HEK293 (cell line): ENCODE results near the gene NEAT1.

Experiments used
- IKZF3 ChIP-seq: fragments of 450-650 bp; IDR thresholded peaks from 2 replicates; pipeline ENCODE4 v1.5.0; 2018; ENCODE audit warnings: missing biosample characterization, mild to moderate bottlenecking, missing genetic modification characterization, moderate library complexity
- MZF1 ChIP-seq: fragments of 450-650 bp; formaldehyde crosslinking; IDR thresholded peaks from 2 replicates; pipeline ENCODE4 v1.5.1; 2017; ENCODE audit warnings: missing biosample characterization, missing genetic modification characterization, borderline replicate concordance
- OVOL3 ChIP-seq: fragments of 450-650 bp; formaldehyde crosslinking; IDR thresholded peaks from 2 replicates; pipeline ENCODE4 v1.5.1; 2016; ENCODE audit warnings: missing biosample characterization, missing genetic modification characterization
- SCRT1 ChIP-seq: fragments of 450-650 bp; formaldehyde crosslinking; IDR thresholded peaks from 2 replicates; pipeline ENCODE4 v1.5.1; 2016; ENCODE audit warnings: missing biosample characterization, missing genetic modification characterization, borderline replicate concordance
- ZBTB20 ChIP-seq: fragments of 450-650 bp; formaldehyde crosslinking; IDR thresholded peaks from 2 replicates; pipeline ENCODE4 v1.5.1; 2016; ENCODE audit warnings: missing biosample characterization, missing genetic modification characterization
- ZFP37 ChIP-seq: fragments of 450-650 bp; formaldehyde crosslinking; IDR thresholded peaks from 2 replicates; pipeline ENCODE4 v1.5.1; 2016; ENCODE audit warnings: missing biosample characterization, missing genetic modification characterization
- ZNF146 ChIP-seq: fragments of 450-650 bp; formaldehyde crosslinking; IDR thresholded peaks from 2 replicates; pipeline ENCODE4 v1.5.1; 2016; ENCODE audit warnings: missing biosample characterization, missing genetic modification characterization
- ZNF223 ChIP-seq: fragments of 450-650 bp; formaldehyde crosslinking; IDR thresholded peaks from 2 replicates; pipeline ENCODE4 v1.5.1; 2016; ENCODE audit warnings: missing biosample characterization, missing genetic modification characterization
- ZNF324 ChIP-seq: fragments of 450-650 bp; formaldehyde crosslinking; IDR thresholded peaks from 2 replicates; pipeline ENCODE4 v1.5.1; 2016; ENCODE audit warnings: missing biosample characterization, missing genetic modification characterization
- ZNF341 ChIP-seq: fragments of 450-650 bp; formaldehyde crosslinking; IDR thresholded peaks from 2 replicates; pipeline ENCODE4; 2016; ENCODE audit warnings: low read depth, missing biosample characterization, missing genetic modification characterization
- ZNF354C ChIP-seq: fragments of 450-650 bp; formaldehyde crosslinking; IDR thresholded peaks from 2 replicates; pipeline ENCODE4 v1.5.1; 2016; ENCODE audit warnings: missing biosample characterization, missing genetic modification characterization, low read depth, borderline replicate concordance
- ZNF423 ChIP-seq: fragments of 450-650 bp; formaldehyde crosslinking; IDR thresholded peaks from 2 replicates; pipeline ENCODE4 v1.5.1; 2016; ENCODE audit warnings: missing biosample characterization, missing genetic modification characterization
- ZNF514 ChIP-seq: fragments of 450-650 bp; formaldehyde crosslinking; IDR thresholded peaks from 2 replicates; pipeline ENCODE4 v1.5.1; 2016; ENCODE audit warnings: missing biosample characterization, missing genetic modification characterization
- ZNF544 ChIP-seq: fragments of 450-650 bp; formaldehyde crosslinking; IDR thresholded peaks from 2 replicates; pipeline ENCODE4 v1.5.0; 2017; ENCODE audit warnings: missing biosample characterization, missing genetic modification characterization
- ZNF549 ChIP-seq: fragments of 450-650 bp; IDR thresholded peaks from 2 replicates; pipeline ENCODE4 v1.5.1; 2018; ENCODE audit warnings: missing biosample characterization, missing genetic modification characterization, mild to moderate bottlenecking, inconsistent platforms, moderate library complexity
- ZNF561 ChIP-seq: fragments of 450-650 bp; IDR thresholded peaks from 2 replicates; pipeline ENCODE4 v1.5.1; 2018; ENCODE audit warnings: missing biosample characterization, missing genetic modification characterization, borderline replicate concordance
- ZNF596 ChIP-seq: fragments of 450-650 bp; IDR thresholded peaks from 2 replicates; pipeline ENCODE4 v1.5.0; 2018; ENCODE audit warnings: missing biosample characterization, mild to moderate bottlenecking, missing genetic modification characterization, moderate library complexity
- ZNF658 ChIP-seq: fragments of 450-650 bp; formaldehyde crosslinking; IDR thresholded peaks from 2 replicates; pipeline ENCODE4; 2016; ENCODE audit warnings: missing biosample characterization, missing genetic modification characterization
- ZNF660 ChIP-seq: fragments of 450-650 bp; IDR thresholded peaks from 2 replicates; pipeline ENCODE4 v1.5.1; 2018; ENCODE audit warnings: missing biosample characterization, mild to moderate bottlenecking, missing genetic modification characterization
- ZNF677 ChIP-seq: fragments of 450-650 bp; IDR thresholded peaks from 2 replicates; pipeline ENCODE4 v1.5.0; 2018; ENCODE audit warnings: missing biosample characterization, mild to moderate bottlenecking, missing genetic modification characterization, moderate library complexity
- ZNF768 ChIP-seq: fragments of 450-650 bp; formaldehyde crosslinking; IDR thresholded peaks from 2 replicates; pipeline ENCODE4 v1.5.1; 2018; ENCODE audit warnings: missing biosample characterization, mild to moderate bottlenecking, missing genetic modification characterization
- ZNF785 ChIP-seq: fragments of 450-650 bp; formaldehyde crosslinking; IDR thresholded peaks from 2 replicates; pipeline ENCODE4 v1.5.1; 2016; ENCODE audit warnings: missing biosample characterization, missing genetic modification characterization
- ZNF792 ChIP-seq: fragments of 450-650 bp; formaldehyde crosslinking; IDR thresholded peaks from 2 replicates; pipeline ENCODE4 v1.5.1; 2016; ENCODE audit warnings: missing biosample characterization, missing genetic modification characterization
- ZNF843 ChIP-seq: fragments of 450-650 bp; formaldehyde crosslinking; IDR thresholded peaks from 2 replicates; pipeline ENCODE4 v1.5.1; 2016; ENCODE audit warnings: missing biosample characterization, missing genetic modification characterization
- TF ChIP-seq, protein P1 (sequence below): fragments of 450-650 bp; formaldehyde crosslinking; IDR thresholded peaks from 2 replicates; pipeline ENCODE4 v1.5.1; 2017; ENCODE audit warnings: missing biosample characterization, missing genetic modification characterization
- TF ChIP-seq, protein P2 (sequence below): fragments of 450-650 bp; formaldehyde crosslinking; IDR thresholded peaks from 2 replicates; pipeline ENCODE4 v1.5.1; 2016; ENCODE audit warnings: missing biosample characterization, missing genetic modification characterization, low read depth
- TF ChIP-seq, protein P3 (sequence below): fragments of 450-650 bp; formaldehyde crosslinking; IDR thresholded peaks from 2 replicates; pipeline ENCODE4 v1.5.1; 2016; ENCODE audit warnings: missing biosample characterization, missing genetic modification characterization
- TF ChIP-seq, protein P4 (sequence below): fragments of 450-650 bp; formaldehyde crosslinking; IDR thresholded peaks from 2 replicates; pipeline ENCODE4 v1.5.1; 2016; ENCODE audit warnings: missing biosample characterization, missing genetic modification characterization, borderline replicate concordance
- TF ChIP-seq, protein P5 (sequence below): fragments of 450-650 bp; formaldehyde crosslinking; conservative IDR thresholded peaks from 2 replicates; pipeline ENCODE4 v1.5.1; 2016; ENCODE audit warnings: low read depth, missing biosample characterization, missing genetic modification characterization

The NEAT1 gene

DNA sequence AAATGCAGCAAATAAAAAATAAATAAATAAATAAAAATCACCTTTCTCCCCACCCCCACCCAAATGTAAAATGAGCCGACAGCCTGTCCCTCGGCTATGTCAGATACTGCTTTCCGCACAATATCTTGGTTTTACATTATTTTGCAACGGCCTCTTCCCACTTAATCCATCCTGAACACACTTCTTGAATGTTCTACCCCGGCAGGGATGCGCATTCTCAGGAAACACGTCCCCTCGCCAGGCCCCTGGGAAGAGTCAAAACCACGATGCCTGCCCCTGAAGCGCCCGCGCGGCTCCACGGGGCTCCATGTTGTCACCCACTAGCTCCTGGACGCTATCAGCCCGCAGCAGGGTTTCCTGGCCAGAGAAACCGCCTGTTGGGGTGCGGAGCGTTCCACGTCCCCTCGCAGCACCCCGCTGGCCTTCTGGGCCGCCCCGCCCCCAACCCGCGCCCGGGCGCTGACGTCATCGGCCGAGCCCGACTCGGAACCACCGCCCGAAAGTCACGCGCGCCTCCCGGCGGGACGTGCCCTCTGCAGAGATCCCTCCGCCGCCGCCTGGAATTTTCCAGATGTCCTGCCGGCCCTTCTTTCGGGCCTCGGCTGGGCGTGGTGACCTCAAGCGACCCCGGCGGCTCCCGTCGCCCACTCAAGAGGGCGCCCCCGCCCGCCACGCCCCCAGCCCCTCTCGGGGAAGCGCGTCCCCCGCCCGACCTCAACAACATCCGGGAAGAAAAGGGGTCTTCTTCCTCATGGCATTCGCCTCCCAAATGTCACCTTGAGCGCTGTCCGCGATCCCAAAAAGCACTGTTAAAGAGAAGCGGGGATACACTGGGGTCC is 585 bp upstream of the NEAT1 start (continued):
- TF ChIP-seq, protein P1, sequence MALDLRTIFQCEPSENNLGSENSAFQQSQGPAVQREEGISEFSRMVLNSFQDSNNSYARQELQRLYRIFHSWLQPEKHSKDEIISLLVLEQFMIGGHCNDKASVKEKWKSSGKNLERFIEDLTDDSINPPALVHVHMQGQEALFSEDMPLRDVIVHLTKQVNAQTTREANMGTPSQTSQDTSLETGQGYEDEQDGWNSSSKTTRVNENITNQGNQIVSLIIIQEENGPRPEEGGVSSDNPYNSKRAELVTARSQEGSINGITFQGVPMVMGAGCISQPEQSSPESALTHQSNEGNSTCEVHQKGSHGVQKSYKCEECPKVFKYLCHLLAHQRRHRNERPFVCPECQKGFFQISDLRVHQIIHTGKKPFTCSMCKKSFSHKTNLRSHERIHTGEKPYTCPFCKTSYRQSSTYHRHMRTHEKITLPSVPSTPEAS = 0 out of 2 replicates have a peak, but pooled peaks have one; percentile 10
- TF ChIP-seq ZNF544 (tag by site-specific recombination) = no peak
- peak; percentile 81 for TF ChIP-seq ZNF341 (tag by site-specific recombination)
- no peak for TF ChIP-seq ZNF561 (tag by site-specific recombination)
- TF ChIP-seq ZNF768 (tag by site-specific recombination) = no peak
- TF ChIP-seq ZNF843 (tag by site-specific recombination) = 0 out of 2 replicates have a peak, but pooled peaks have one; percentile 58
- TF ChIP-seq, protein P2, sequence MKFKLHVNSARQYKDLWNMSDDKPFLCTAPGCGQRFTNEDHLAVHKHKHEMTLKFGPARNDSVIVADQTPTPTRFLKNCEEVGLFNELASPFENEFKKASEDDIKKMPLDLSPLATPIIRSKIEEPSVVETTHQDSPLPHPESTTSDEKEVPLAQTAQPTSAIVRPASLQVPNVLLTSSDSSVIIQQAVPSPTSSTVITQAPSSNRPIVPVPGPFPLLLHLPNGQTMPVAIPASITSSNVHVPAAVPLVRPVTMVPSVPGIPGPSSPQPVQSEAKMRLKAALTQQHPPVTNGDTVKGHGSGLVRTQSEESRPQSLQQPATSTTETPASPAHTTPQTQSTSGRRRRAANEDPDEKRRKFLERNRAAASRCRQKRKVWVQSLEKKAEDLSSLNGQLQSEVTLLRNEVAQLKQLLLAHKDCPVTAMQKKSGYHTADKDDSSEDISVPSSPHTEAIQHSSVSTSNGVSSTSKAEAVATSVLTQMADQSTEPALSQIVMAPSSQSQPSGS (tag by site-specific recombination) = peak; percentile 99
- TF ChIP-seq ZNF658 (tag by site-specific recombination) = no peak
- TF ChIP-seq ZNF596 (tag by site-specific recombination) = peak; percentile 36; the same call in 1 of the 2 replicates
- no peak for TF ChIP-seq ZNF514 (tag by site-specific recombination)
- TF ChIP-seq MZF1 (tag by site-specific recombination) = 0 out of 2 replicates have a peak, but pooled peaks have one; percentile 18
- TF ChIP-seq, protein P3, sequence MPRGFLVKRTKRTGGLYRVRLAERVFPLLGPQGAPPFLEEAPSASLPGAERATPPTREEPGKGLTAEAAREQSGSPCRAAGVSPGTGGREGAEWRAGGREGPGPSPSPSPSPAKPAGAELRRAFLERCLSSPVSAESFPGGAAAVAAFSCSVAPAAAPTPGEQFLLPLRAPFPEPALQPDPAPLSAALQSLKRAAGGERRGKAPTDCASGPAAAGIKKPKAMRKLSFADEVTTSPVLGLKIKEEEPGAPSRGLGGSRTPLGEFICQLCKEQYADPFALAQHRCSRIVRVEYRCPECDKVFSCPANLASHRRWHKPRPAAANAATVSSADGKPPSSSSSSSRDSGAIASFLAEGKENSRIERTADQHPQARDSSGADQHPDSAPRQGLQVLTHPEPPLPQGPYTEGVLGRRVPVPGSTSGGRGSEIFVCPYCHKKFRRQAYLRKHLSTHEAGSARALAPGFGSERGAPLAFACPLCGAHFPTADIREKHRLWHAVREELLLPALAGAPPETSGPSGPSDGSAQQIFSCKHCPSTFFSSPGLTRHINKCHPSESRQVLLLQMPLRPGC (tag by site-specific recombination) = peak; percentile 59; the same call in 1 of the 2 replicates
- TF ChIP-seq ZNF423 (tag by site-specific recombination) = peak; percentile 99
- TF ChIP-seq ZNF146 (tag by site-specific recombination) = peak; percentile 11; the same call in 1 of the 2 replicates
- TF ChIP-seq, protein P4, sequence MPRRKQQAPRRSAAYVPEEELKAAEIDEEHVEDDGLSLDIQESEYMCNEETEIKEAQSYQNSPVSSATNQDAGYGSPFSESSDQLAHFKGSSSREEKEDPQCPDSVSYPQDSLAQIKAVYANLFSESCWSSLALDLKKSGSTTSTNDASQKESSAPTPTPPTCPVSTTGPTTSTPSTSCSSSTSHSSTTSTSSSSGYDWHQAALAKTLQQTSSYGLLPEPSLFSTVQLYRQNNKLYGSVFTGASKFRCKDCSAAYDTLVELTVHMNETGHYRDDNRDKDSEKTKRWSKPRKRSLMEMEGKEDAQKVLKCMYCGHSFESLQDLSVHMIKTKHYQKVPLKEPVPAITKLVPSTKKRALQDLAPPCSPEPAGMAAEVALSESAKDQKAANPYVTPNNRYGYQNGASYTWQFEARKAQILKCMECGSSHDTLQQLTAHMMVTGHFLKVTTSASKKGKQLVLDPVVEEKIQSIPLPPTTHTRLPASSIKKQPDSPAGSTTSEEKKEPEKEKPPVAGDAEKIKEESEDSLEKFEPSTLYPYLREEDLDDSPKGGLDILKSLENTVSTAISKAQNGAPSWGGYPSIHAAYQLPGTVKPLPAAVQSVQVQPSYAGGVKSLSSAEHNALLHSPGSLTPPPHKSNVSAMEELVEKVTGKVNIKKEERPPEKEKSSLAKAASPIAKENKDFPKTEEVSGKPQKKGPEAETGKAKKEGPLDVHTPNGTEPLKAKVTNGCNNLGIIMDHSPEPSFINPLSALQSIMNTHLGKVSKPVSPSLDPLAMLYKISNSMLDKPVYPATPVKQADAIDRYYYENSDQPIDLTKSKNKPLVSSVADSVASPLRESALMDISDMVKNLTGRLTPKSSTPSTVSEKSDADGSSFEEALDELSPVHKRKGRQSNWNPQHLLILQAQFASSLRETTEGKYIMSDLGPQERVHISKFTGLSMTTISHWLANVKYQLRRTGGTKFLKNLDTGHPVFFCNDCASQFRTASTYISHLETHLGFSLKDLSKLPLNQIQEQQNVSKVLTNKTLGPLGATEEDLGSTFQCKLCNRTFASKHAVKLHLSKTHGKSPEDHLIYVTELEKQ (tag by site-specific recombination) = peak; percentile 54; the same call in 1 of the 2 replicates
- no peak for TF ChIP-seq ZFP37 (tag by site-specific recombination)
- peak; percentile 95 for TF ChIP-seq IKZF3 (tag by site-specific recombination)
- no peak for TF ChIP-seq ZNF223 (tag by site-specific recombination)
- no peak for TF ChIP-seq ZNF792
- peak; percentile 42; the same call in 1 of the 2 replicates for TF ChIP-seq ZBTB20 (tag by site-specific recombination)
- TF ChIP-seq ZNF660 (tag by site-specific recombination) = peak; percentile 62
- no peak for TF ChIP-seq ZNF549
- no peak for TF ChIP-seq ZNF785 (tag by site-specific recombination)
- TF ChIP-seq OVOL3 = no peak
- TF ChIP-seq, protein P5, sequence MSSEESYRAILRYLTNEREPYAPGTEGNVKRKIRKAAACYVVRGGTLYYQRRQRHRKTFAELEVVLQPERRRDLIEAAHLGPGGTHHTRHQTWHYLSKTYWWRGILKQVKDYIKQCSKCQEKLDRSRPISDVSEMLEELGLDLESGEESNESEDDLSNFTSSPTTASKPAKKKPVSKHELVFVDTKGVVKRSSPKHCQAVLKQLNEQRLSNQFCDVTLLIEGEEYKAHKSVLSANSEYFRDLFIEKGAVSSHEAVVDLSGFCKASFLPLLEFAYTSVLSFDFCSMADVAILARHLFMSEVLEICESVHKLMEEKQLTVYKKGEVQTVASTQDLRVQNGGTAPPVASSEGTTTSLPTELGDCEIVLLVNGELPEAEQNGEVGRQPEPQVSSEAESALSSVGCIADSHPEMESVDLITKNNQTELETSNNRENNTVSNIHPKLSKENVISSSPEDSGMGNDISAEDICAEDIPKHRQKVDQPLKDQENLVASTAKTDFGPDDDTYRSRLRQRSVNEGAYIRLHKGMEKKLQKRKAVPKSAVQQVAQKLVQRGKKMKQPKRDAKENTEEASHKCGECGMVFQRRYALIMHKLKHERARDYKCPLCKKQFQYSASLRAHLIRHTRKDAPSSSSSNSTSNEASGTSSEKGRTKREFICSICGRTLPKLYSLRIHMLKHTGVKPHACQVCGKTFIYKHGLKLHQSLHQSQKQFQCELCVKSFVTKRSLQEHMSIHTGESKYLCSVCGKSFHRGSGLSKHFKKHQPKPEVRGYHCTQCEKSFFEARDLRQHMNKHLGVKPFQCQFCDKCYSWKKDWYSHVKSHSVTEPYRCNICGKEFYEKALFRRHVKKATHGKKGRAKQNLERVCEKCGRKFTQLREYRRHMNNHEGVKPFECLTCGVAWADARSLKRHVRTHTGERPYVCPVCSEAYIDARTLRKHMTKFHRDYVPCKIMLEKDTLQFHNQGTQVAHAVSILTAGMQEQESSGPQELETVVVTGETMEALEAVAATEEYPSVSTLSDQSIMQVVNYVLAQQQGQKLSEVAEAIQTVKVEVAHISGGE = no peak; the same call in 1 of the 2 replicates
- peak; percentile 69; the same call in 1 of the 2 replicates for TF ChIP-seq ZNF324 (tag by site-specific recombination)
- no peak for TF ChIP-seq ZNF354C (tag by site-specific recombination)
- no peak for TF ChIP-seq ZNF677 (tag by site-specific recombination)
- no peak for TF ChIP-seq SCRT1 (tag by site-specific recombination)
